Measurements from ENCODE around the gene CAPN3. TPM values are rescaled to one million over a fixed set of nuclear protein-coding genes. Genes with fewer than 3 reads are reported as not detected.

The CAPN3 gene
- total RNA-seq, 4 donors from 2014 or later = 0.82 to 8.8 (median 5.8) TPM

- TF ChIP-seq CTCF (IDR thresholded peaks at IDR 0.05) (no peak), POLR2A (IDR thresholded peaks at IDR 0.05) (no peak)
- Histone ChIP-seq H3K36me3 (no peaks in the 10 kb centered on the region), H3K27me3 (no peaks in the 10 kb centered on the region), H3K9me3 (peaks cover 0 to 4% (median 0%) of the 10 kb centered on the region in 3 donors), H3K4me1 (no peaks in the 10 kb centered on the region), H3K27ac (no peak overlapping the region), H3K4me3 (no peak overlapping the region)
- WGBS, 2 donors = 67 to 86% methylated on average over 1 of the region's 1 CpG
- DNase-seq = no peak
- intact Hi-C loops (cut with DNase I) = no loop called here
These were observed 15.5 kb downstream of the CAPN3 start for GRCh38 chr15:42374810-42375209.

GRCh38 chr15:42375252-42375651, 16.0 kb downstream of the CAPN3 start:
- Histone ChIP-seq H3K36me3 (no peaks in the 10 kb centered on the region), H3K27me3 (no peaks in the 10 kb centered on the region), H3K4me3 (no peak overlapping the region), H3K9me3 (peaks cover 0 to 4% (median 0%) of the 10 kb centered on the region in 3 donors), H3K4me1 (no peaks in the 10 kb centered on the region), H3K27ac (no peak overlapping the region)
- 89 to 97% methylated on average over 5 of the region's 5 CpGs for WGBS, 2 donors
- no peak for DNase-seq
- TF ChIP-seq POLR2A (IDR thresholded peaks at IDR 0.05) = no peak
- no peak for TF ChIP-seq CTCF (IDR thresholded peaks at IDR 0.05)
- intact Hi-C loops (cut with DNase I) = no loop called here

GRCh38 chr15:42375941-42376340, 16.6 kb downstream of the CAPN3 start:
- Histone ChIP-seq H3K27ac (no peak overlapping the region), H3K4me1 (no peaks in the 10 kb centered on the region), H3K9me3 (peaks cover 0 to 4% (median 0%) of the 10 kb centered on the region in 3 donors), H3K36me3 (no peaks in the 10 kb centered on the region), H3K4me3 (no peak overlapping the region), H3K27me3 (no peaks in the 10 kb centered on the region)
- TF ChIP-seq POLR2A (IDR thresholded peaks at IDR 0.05) = no peak
- TF ChIP-seq CTCF (IDR thresholded peaks at IDR 0.05) = no peak
- intact Hi-C loops (cut with DNase I) = no loop called here
- no peak for DNase-seq
- 76 to 84% methylated on average over 4 of the region's 4 CpGs for WGBS, 2 donors

GRCh38 chr15:42378011-42378410, 18.7 kb downstream of the CAPN3 start:
- no peaks in the 10 kb centered on the region for H3K4me1 ChIP-seq
- no peak overlapping the region for H3K27ac ChIP-seq
- no peak overlapping the region for H3K4me3 ChIP-seq
- no peaks in the 10 kb centered on the region for H3K27me3 ChIP-seq
- peaks cover 0 to 1% (median 0%) of the 10 kb centered on the region in 3 donors for H3K36me3 ChIP-seq
- no peak for DNase-seq
- H3K9me3 ChIP-seq = peaks cover 0 to 4% (median 0%) of the 10 kb centered on the region in 3 donors
- no peak for TF ChIP-seq POLR2A (IDR thresholded peaks at IDR 0.05)
- intact Hi-C loops (cut with DNase I) = no loop called here
- WGBS, 2 donors = 73 to 84% methylated on average over 7 of the region's 8 CpGs

GRCh38 chr15:42384597-42384996, 25.3 kb downstream of the CAPN3 start:
- Histone ChIP-seq H3K36me3 (peaks cover 0 to 30% (median 0%) of the 10 kb centered on the region in 3 donors), H3K27ac (no peak overlapping the region), H3K4me3 (no peak overlapping the region), H3K9me3 (no peaks in the 10 kb centered on the region), H3K27me3 (no peaks in the 10 kb centered on the region), H3K4me1 (no peaks in the 10 kb centered on the region)
- no peak for TF ChIP-seq POLR2A (IDR thresholded peaks at IDR 0.05)
- TF ChIP-seq CTCF (IDR thresholded peaks at IDR 0.05) = no peak
- intact Hi-C loops (cut with DNase I) = no loop called here
- 44 to 69% methylated on average over 4 of the region's 4 CpGs for WGBS, 2 donors
- no peak for DNase-seq

All from esophagus squamous epithelium (tissue), 5 donors.